H9 (cell line): Measurements from ENCODE around the gene SPATA6. TPM values are rescaled to one million over a fixed set of nuclear protein-coding genes. Genes with fewer than 3 reads are reported as not detected.
"Not testable (repeated sequence)": the region's sequence is repeated elsewhere in the genome, so short reads cannot be mapped to it uniquely, and the experiment has no call there.

ENCODE experiments used
- DNase-seq: peaks from one replicate; pipeline ENCODE4 v3.0.0-alpha.2; 2017
- H2AFZ ChIP-seq: one replicate; pipeline ENCODE4 v1.6.1; 2013; ENCODE audit warnings: mild to moderate bottlenecking, low read length, control low read depth, moderate library complexity
- H2AK5ac ChIP-seq: 2 replicates; pipeline ENCODE4 v1.6.1; 2013; ENCODE audit warnings: low read length, control low read depth, mixed read lengths; ENCODE audit not compliant: insufficient read length
- H2BK120ac ChIP-seq: one replicate; pipeline ENCODE4 v1.6.1; 2013; ENCODE audit warnings: low read depth, mild to moderate bottlenecking, low read length, control low read depth, inconsistent platforms; ENCODE audit not compliant: poor library complexity, severe bottlenecking
- H2BK12ac ChIP-seq: 2 replicates; pipeline ENCODE4 v1.6.1; 2013; ENCODE audit warnings: low read length, control low read depth, mixed read lengths, low read depth; ENCODE audit not compliant: insufficient read length
- H2BK15ac ChIP-seq: 2 replicates; pipeline ENCODE4 v1.6.1; 2013; ENCODE audit warnings: low read depth, low read length, control low read depth
- H2BK20ac ChIP-seq: one replicate; pipeline ENCODE4 v1.6.1; 2013; ENCODE audit warnings: low read depth, mild to moderate bottlenecking, low read length, control low read depth, inconsistent platforms; ENCODE audit not compliant: poor library complexity, severe bottlenecking
- H2BK5ac ChIP-seq: 2 replicates; pipeline ENCODE4 v1.6.1; 2013; ENCODE audit warnings: low read length, control low read depth, mixed read lengths; ENCODE audit not compliant: insufficient read length
- H3K14ac ChIP-seq: 2 replicates; pipeline ENCODE4 v1.6.1; 2013; ENCODE audit warnings: low read length, control low read depth; ENCODE audit not compliant: insufficient read depth
- H3K18ac ChIP-seq: 2 replicates; pipeline ENCODE4 v1.6.1; 2013; ENCODE audit warnings: low read depth, mild to moderate bottlenecking, mixed read lengths, low read length, control low read depth; ENCODE audit not compliant: insufficient read length
- H3K23ac ChIP-seq: 2 replicates; pipeline ENCODE4 v1.6.1; 2013; ENCODE audit warnings: low read length, control low read depth, mixed read lengths, low read depth; ENCODE audit not compliant: insufficient read length
- H3K23me2 ChIP-seq: 2 replicates; pipeline ENCODE4 v1.6.1; 2013; ENCODE audit warnings: low read depth, mild to moderate bottlenecking, mixed read lengths, low read length, control low read depth; ENCODE audit not compliant: insufficient read length, poor library complexity, severe bottlenecking
- H3K27ac ChIP-seq: 2 replicates; pipeline ENCODE4 v1.5.1; 2013; ENCODE audit warnings: low read length, control low read depth, mixed read lengths, low read depth; ENCODE audit not compliant: insufficient read length
- H3K27me3 ChIP-seq: 2 replicates; pipeline ENCODE4 v1.6.1; 2013; ENCODE audit warnings: low read length, control low read depth, inconsistent platforms; ENCODE audit not compliant: insufficient read depth
- H3K4ac ChIP-seq: 2 replicates; pipeline ENCODE4 v1.6.1; 2013; ENCODE audit warnings: low read depth, mild to moderate bottlenecking, control low read depth, inconsistent platforms, low read length, moderate library complexity
- H3K4me1 ChIP-seq: 2 replicates; pipeline ENCODE4 v1.6.1; 2013; ENCODE audit warnings: low read length, control low read depth, inconsistent platforms; ENCODE audit not compliant: insufficient read depth
- H3K4me2 ChIP-seq: 2 replicates; pipeline ENCODE4 v1.6.1; 2013; ENCODE audit warnings: low read length, control low read depth, mixed read lengths; ENCODE audit not compliant: insufficient read length, insufficient read depth
- H3K56ac ChIP-seq: 2 replicates; pipeline ENCODE4 v1.6.1; 2013; ENCODE audit warnings: low read depth, mild to moderate bottlenecking, mixed read lengths, low read length, control low read depth; ENCODE audit not compliant: insufficient read length
- H3K79me1 ChIP-seq: 2 replicates; pipeline ENCODE4 v1.6.1; 2013; ENCODE audit warnings: low read depth, mild to moderate bottlenecking, moderate library complexity, low read length, control low read depth, inconsistent platforms; ENCODE audit not compliant: insufficient read depth, poor library complexity, severe bottlenecking
- H3K79me2 ChIP-seq: 2 replicates; pipeline ENCODE4 v1.6.1; 2013; ENCODE audit warnings: low read length, control low read depth, inconsistent platforms; ENCODE audit not compliant: insufficient read depth
- H3K9ac ChIP-seq: 2 replicates; pipeline ENCODE4 v1.6.1; 2013; ENCODE audit warnings: low read length, control low read depth, mixed read lengths; ENCODE audit not compliant: insufficient read length; ENCODE audit errors: extremely low read depth
- H3K9me3 ChIP-seq: one replicate; pipeline ENCODE4 v1.6.1; 2013; ENCODE audit warnings: low read depth, low read length, inconsistent platforms; ENCODE audit not compliant: control insufficient read depth
- H3T11ph ChIP-seq: one replicate; pipeline ENCODE4 v1.6.1; 2013; ENCODE audit warnings: mild to moderate bottlenecking, low read length, control low read depth, inconsistent platforms
- H4K20me1 ChIP-seq: one replicate; pipeline ENCODE4 v1.6.1; 2013; ENCODE audit not compliant: control insufficient read depth, insufficient read length, insufficient read depth
- H4K5ac ChIP-seq: 2 replicates; pipeline ENCODE4 v1.6.1; 2013; ENCODE audit warnings: low read depth, mild to moderate bottlenecking, mixed read lengths, low read length, control low read depth; ENCODE audit not compliant: insufficient read length
- H4K8ac ChIP-seq: replicated peaks from 2 replicates; pipeline ENCODE4 v1.6.1; 2013; ENCODE audit warnings: low read length, control low read depth, mixed read lengths, low read depth; ENCODE audit not compliant: insufficient read length
- H4K91ac ChIP-seq: 2 replicates; pipeline ENCODE4 v1.6.1; 2013; ENCODE audit warnings: low read depth, mild to moderate bottlenecking, moderate library complexity, mixed read lengths, low read length, control low read depth; ENCODE audit not compliant: insufficient read length
- H3K27ac Mint-ChIP-seq, 3 experiments: 2 replicates in 2 of 3; 3 replicates in 1 of 3; pipeline ENCODE4 v1.8.0; 2020 to 2021; ENCODE audit warnings: mixed read lengths in 3 of 3, mild to moderate bottlenecking in 1 of 3, moderate library complexity in 1 of 3
- H3K27me3 Mint-ChIP-seq: 2 replicates; pipeline ENCODE4 v1.8.0; 2021; ENCODE audit warnings: low read depth, mild to moderate bottlenecking, moderate library complexity, mixed read lengths
- H3K36me3 Mint-ChIP-seq, 3 experiments: 2 replicates in 2 of 3; 3 replicates in 1 of 3; pipeline ENCODE4 v1.8.0; 2020 to 2021; ENCODE audit warnings: low read depth in 3 of 3, mixed read lengths in 3 of 3; ENCODE audit not compliant: insufficient read depth in 1 of 3
- H3K4me1 Mint-ChIP-seq, 2 experiments: 2 replicates each; pipeline ENCODE4 v1.8.0; 2020; ENCODE audit warnings: mixed read lengths in 2 of 2
- H3K4me3 Mint-ChIP-seq, 2 experiments: 2 replicates in 1 of 2; 3 replicates in 1 of 2; pipeline ENCODE4 v1.8.0; 2020 to 2021; ENCODE audit warnings: mild to moderate bottlenecking in 2 of 2, mixed read lengths in 2 of 2, moderate library complexity in 1 of 2
- H3K9me3 Mint-ChIP-seq, 2 experiments: 2 replicates in 1 of 2; 3 replicates in 1 of 2; pipeline ENCODE4 v1.8.0; 2020; ENCODE audit warnings: mild to moderate bottlenecking in 2 of 2, mixed read lengths in 2 of 2, moderate library complexity in 1 of 2
- WGBS: extraction: QIAGEN DNeasy Blood & Tissue Kit; methylation state at CpG from one replicate; pipeline ENCODE4 v1.1.7; 2013; ENCODE audit warnings: missing lambda C conversion rate, low lambda C conversion rate, mixed read lengths; ENCODE audit not compliant: insufficient read length; ENCODE audit errors: extremely low coverage; 5-methylcytosine and 5-hydroxymethylcytosine counted together
- total RNA-seq: library from RNA; stranded (reverse); gene quantifications from 2 replicates; pipeline ENCODE4 v1.2.1, GENCODE V29; 2021
- TF ChIP-seq, protein P1 (sequence below): fragments of 200-600 bp; sonication (generic); conservative IDR thresholded peaks from 3 replicates; pipeline ENCODE4 v1.8.0; 2021; ENCODE audit warnings: antibody characterized with exemption, mild to moderate bottlenecking

Gene SPATA6
- total RNA-seq, 1 experiment from 2014 or later, result 8.0 TPM

DNA sequence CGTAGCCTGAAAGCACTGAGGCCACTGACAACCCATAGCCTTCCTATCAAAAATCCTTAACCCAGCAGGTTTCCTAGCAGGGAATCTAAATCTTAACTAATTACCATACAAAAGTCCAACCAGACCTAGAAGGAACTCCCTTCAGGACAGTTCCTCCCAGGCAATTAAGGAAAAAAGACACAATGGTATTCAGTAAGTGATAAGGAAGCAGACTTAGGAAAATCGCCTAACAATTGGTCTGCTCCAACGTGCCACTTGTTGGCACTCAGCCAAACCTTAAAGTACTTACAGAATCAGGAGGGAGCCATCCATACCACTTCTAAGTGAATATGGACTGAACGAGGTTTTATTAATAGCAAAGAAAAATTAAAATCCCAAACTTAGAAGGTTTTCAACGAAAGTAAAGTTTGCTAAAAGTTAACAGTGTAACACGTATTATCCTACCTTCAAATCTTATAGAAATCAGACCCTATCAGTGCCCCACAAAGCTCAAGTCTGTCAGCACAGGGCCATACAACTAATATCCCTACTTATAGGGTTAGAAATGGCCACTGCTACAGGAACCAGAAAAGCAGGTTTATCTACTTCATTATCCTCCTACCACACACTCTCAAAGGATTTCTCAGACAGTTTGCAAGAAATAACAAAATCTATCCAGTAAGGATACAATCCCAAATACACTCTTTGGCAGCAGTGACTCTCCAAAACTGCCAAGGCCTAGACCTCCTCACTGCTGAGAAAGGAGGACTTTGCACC lies 29.0 kb downstream of the SPATA6 start:
- Histone ChIP-seq H3K4me2 (no peak overlapping the region), H3K23ac (no peak overlapping the region), H2BK20ac (no peak overlapping the region), H3K14ac (no peak overlapping the region), H3K9me3 (no peaks in the 10 kb centered on the region), H2BK120ac (no peak overlapping the region), H2BK12ac (no peak overlapping the region), H4K20me1 (no peaks in the 10 kb centered on the region), H4K91ac (no peak overlapping the region), H3K4me1 (no peaks in the 10 kb centered on the region), H2BK5ac (no peak overlapping the region), H4K5ac (no peak overlapping the region), H2BK15ac (no peak overlapping the region), H3K4ac (no peak overlapping the region), H3K27me3 (no peaks in the 10 kb centered on the region), H3K9ac (no peak overlapping the region), H3K23me2 (no peaks in the 10 kb centered on the region), H4K8ac (no peak overlapping the region), H3K27ac (no peak overlapping the region), H2AK5ac (no peak overlapping the region), H3K56ac (no peak overlapping the region), H3T11ph (no peak overlapping the region), H3K18ac (no peak overlapping the region), H2AFZ (no peak overlapping the region), H3K79me2 (no peaks in the 10 kb centered on the region), H3K79me1 (no peaks in the 10 kb centered on the region)
- H3K4me3 Mint-ChIP-seq, result no peak overlapping the region
- peaks cover 19% of the 10 kb centered on the region in 2 experiments for H3K4me1 Mint-ChIP-seq
- peaks cover 22 to 43% (median 23%) of the 10 kb centered on the region in 3 experiments for H3K36me3 Mint-ChIP-seq
- H3K9me3 Mint-ChIP-seq, result peaks cover 18 to 24% of the 10 kb centered on the region in 2 experiments
- TF ChIP-seq, protein P1, sequence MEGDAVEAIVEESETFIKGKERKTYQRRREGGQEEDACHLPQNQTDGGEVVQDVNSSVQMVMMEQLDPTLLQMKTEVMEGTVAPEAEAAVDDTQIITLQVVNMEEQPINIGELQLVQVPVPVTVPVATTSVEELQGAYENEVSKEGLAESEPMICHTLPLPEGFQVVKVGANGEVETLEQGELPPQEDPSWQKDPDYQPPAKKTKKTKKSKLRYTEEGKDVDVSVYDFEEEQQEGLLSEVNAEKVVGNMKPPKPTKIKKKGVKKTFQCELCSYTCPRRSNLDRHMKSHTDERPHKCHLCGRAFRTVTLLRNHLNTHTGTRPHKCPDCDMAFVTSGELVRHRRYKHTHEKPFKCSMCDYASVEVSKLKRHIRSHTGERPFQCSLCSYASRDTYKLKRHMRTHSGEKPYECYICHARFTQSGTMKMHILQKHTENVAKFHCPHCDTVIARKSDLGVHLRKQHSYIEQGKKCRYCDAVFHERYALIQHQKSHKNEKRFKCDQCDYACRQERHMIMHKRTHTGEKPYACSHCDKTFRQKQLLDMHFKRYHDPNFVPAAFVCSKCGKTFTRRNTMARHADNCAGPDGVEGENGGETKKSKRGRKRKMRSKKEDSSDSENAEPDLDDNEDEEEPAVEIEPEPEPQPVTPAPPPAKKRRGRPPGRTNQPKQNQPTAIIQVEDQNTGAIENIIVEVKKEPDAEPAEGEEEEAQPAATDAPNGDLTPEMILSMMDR, result no peak
- no CpG with 5 or more reads among the region's 6 CpGs for WGBS
- peak overlapping the region in 2 of 3 experiments; percentile 47 to 70; a peak in 3 of 7 replicates for H3K27ac Mint-ChIP-seq
- no peak for DNase-seq
- H3K27me3 Mint-ChIP-seq, result no peaks in the 10 kb centered on the region

DNA sequence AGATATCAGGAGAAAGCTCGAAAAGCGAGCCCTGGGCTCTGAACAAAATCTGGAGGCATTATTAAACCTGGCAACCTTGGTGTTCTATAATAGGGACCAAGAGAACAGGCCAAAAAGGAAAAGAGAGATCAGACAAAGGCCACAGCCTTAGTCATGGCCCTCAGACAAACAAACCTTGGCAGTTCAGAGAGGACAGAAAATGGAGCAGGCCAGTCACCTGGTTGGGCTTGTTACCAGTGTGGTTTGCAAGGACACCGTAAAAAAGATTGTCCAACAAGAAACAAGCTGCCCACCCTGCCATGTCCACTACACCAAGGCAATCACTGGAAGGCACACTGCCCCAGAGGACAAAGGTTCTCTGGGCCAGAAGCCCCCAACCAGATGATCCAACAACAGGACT lies 31.2 kb downstream of the SPATA6 start:
- not testable (repeated sequence) for H3K56ac ChIP-seq, H3K4me2 ChIP-seq, H2BK120ac ChIP-seq, H3K18ac ChIP-seq, H2BK12ac ChIP-seq, H3K27ac Mint-ChIP-seq, H3K79me2 ChIP-seq, DNase-seq, H3K27me3 Mint-ChIP-seq, H2BK5ac ChIP-seq, H4K20me1 ChIP-seq, H4K5ac ChIP-seq, H2BK20ac ChIP-seq, H2BK15ac ChIP-seq, H3K9me3 ChIP-seq, H3K27ac ChIP-seq, H3K23me2 ChIP-seq, H2AFZ ChIP-seq, H3K4ac ChIP-seq, H3K9ac ChIP-seq, H2AK5ac ChIP-seq, H4K91ac ChIP-seq, H3T11ph ChIP-seq, H3K23ac ChIP-seq, H3K4me3 Mint-ChIP-seq, H3K14ac ChIP-seq, H3K79me1 ChIP-seq, H4K8ac ChIP-seq, H3K27me3 ChIP-seq, H3K4me1 ChIP-seq
- H3K36me3 Mint-ChIP-seq, result peaks cover 28 to 46% (median 30%) of the 10 kb centered on the region in 3 experiments
- H3K4me1 Mint-ChIP-seq, result peaks cover 19% of the 10 kb centered on the region in 2 experiments
- peaks cover 18 to 24% of the 10 kb centered on the region in 2 experiments for H3K9me3 Mint-ChIP-seq
- WGBS, result no CpG with 5 or more reads among the region's 3 CpGs
